HL-60 (cell line): ENCODE results near the gene MLYCD.
A peak's percentile ranks its signal among the peaks of the same experiment; 100 is the strongest.

Experiments
- DNase-seq, 2 experiments: peaks; one replicate each; pipeline ENCODE4 v3.0.0-alpha.2; 2010 to 2020; ENCODE audit warnings: low read depth in 1 of 2, low spot score in 1 of 2
- H3K27ac ChIP-seq: fragments of 250-450 bp; sonication (Bioruptor Pico); replicated peaks from 2 replicates; pipeline ENCODE4 v1.5.1; 2020; ENCODE audit warnings: mild to moderate bottlenecking, moderate library complexity
- H3K27me3 ChIP-seq: fragments of 250-450 bp; sonication (Bioruptor Pico); 2 replicates; pipeline ENCODE4 v1.5.1; 2021; ENCODE audit warnings: mild to moderate bottlenecking, moderate library complexity; ENCODE audit not compliant: insufficient read depth, poor library complexity, severe bottlenecking
- H3K4me3 ChIP-seq: replicated peaks from 2 replicates; pipeline ENCODE4 v1.5.1; 2011; ENCODE audit warnings: mild to moderate bottlenecking, control low read depth, low read length; ENCODE audit not compliant: insufficient read depth
- GABPA ChIP-seq: IDR thresholded peaks from 2 replicates; pipeline ENCODE4 v1.6.1; 2012; ENCODE audit warnings: low read depth
- POLR2AphosphoS5 ChIP-seq: IDR thresholded peaks from 2 replicates; pipeline ENCODE4 v1.6.1; 2012; ENCODE audit warnings: low read depth
- SPI1 ChIP-seq: IDR thresholded peaks from 2 replicates; pipeline ENCODE4 v1.6.1; 2012; ENCODE audit warnings: low read depth, mild to moderate bottlenecking, borderline replicate concordance
- TF ChIP-seq, protein P1 (sequence below): IDR thresholded peaks from one replicate; pipeline ENCODE4 v1.5.1; 2011; ENCODE audit warnings: low read length, control low read depth, inconsistent platforms; ENCODE audit not compliant: insufficient read depth
- TF ChIP-seq, protein P2 (sequence below): IDR thresholded peaks from 2 replicates; pipeline ENCODE4 v1.6.1; 2012; ENCODE audit warnings: low read depth; ENCODE audit not compliant: insufficient replicate concordance

MLYCD gene

DNA sequence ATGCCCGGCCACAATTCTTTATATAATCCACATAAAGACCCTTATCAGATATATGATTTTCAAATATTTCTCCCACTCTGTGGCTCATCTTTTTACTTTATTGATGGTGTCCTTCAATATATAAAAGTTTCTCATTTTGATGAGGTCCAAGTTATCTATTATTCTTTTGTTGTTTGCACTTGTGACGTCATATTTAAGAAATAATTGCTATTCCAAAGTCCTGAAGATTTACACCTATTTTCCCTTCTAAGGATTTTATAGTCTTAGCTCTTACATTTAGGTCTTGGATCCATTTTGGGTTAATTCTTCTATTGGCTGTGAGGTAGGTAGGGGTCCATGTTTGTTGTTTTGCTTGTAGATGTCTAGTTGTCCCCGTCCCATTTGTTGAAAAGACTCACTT lies 3.0 kb upstream of the MLYCD start:
- TF ChIP-seq, protein P1, sequence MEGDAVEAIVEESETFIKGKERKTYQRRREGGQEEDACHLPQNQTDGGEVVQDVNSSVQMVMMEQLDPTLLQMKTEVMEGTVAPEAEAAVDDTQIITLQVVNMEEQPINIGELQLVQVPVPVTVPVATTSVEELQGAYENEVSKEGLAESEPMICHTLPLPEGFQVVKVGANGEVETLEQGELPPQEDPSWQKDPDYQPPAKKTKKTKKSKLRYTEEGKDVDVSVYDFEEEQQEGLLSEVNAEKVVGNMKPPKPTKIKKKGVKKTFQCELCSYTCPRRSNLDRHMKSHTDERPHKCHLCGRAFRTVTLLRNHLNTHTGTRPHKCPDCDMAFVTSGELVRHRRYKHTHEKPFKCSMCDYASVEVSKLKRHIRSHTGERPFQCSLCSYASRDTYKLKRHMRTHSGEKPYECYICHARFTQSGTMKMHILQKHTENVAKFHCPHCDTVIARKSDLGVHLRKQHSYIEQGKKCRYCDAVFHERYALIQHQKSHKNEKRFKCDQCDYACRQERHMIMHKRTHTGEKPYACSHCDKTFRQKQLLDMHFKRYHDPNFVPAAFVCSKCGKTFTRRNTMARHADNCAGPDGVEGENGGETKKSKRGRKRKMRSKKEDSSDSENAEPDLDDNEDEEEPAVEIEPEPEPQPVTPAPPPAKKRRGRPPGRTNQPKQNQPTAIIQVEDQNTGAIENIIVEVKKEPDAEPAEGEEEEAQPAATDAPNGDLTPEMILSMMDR: no peak
- TF ChIP-seq, protein P2, sequence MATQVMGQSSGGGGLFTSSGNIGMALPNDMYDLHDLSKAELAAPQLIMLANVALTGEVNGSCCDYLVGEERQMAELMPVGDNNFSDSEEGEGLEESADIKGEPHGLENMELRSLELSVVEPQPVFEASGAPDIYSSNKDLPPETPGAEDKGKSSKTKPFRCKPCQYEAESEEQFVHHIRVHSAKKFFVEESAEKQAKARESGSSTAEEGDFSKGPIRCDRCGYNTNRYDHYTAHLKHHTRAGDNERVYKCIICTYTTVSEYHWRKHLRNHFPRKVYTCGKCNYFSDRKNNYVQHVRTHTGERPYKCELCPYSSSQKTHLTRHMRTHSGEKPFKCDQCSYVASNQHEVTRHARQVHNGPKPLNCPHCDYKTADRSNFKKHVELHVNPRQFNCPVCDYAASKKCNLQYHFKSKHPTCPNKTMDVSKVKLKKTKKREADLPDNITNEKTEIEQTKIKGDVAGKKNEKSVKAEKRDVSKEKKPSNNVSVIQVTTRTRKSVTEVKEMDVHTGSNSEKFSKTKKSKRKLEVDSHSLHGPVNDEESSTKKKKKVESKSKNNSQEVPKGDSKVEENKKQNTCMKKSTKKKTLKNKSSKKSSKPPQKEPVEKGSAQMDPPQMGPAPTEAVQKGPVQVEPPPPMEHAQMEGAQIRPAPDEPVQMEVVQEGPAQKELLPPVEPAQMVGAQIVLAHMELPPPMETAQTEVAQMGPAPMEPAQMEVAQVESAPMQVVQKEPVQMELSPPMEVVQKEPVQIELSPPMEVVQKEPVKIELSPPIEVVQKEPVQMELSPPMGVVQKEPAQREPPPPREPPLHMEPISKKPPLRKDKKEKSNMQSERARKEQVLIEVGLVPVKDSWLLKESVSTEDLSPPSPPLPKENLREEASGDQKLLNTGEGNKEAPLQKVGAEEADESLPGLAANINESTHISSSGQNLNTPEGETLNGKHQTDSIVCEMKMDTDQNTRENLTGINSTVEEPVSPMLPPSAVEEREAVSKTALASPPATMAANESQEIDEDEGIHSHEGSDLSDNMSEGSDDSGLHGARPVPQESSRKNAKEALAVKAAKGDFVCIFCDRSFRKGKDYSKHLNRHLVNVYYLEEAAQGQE: no peak
- TF ChIP-seq GABPA (no peak), POLR2AphosphoS5 (no peak), SPI1 (no peak)
- Histone ChIP-seq H3K4me3 (no peak overlapping the region), H3K27ac (no peak overlapping the region), H3K27me3 (no peaks in the 10 kb centered on the region)
- DNase-seq: no peak

GRCh38 chr16:83899272-83899897 lies 470 bp downstream of the MLYCD start:
- Histone ChIP-seq H3K4me3 (peak overlapping the region; percentile 66), H3K27me3 (no peaks in the 10 kb centered on the region), H3K27ac (peak overlapping the region; percentile 34)
- peak; percentile 50 to 60 for DNase-seq
- TF ChIP-seq, protein P2: no peak
- no peak for TF ChIP-seq POLR2AphosphoS5
- no peak for TF ChIP-seq SPI1
- TF ChIP-seq, protein P1: no peak
- TF ChIP-seq GABPA: no peak

DNA sequence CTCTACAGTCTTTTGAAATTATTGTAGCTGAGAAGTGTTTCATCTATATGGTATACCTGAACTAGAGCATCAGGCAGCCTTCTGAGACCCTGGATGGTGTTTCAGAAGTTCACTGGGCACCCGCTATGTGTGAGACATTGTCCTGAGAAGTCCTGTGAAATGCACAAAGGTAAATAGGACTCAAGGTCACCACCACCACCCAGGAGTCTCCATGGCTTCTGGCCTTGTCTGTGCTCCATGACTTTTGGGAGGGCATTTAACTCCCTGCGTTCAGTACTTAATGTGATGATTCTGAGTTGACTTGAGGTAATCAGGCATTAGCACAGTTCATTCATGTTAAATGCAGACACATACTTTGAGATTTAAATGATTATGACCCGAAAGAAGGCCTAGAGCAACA lies 1.1 kb downstream of the MLYCD start:
- H3K27ac ChIP-seq: peak overlapping the region; percentile 34; the same call in 1 of the 2 replicates
- DNase-seq: no peak
- H3K27me3 ChIP-seq: no peaks in the 10 kb centered on the region
- TF ChIP-seq, protein P1: no peak
- TF ChIP-seq GABPA: no peak
- no peak for TF ChIP-seq POLR2AphosphoS5
- TF ChIP-seq, protein P2: no peak
- no peak for TF ChIP-seq SPI1
- H3K4me3 ChIP-seq: peak overlapping the region; percentile 66
